GM13977 (cell line): ENCODE results near the gene EPHB6.

Experiments used
- DNase-seq: peaks from one replicate; pipeline ENCODE4 v3.0.0; 2012; ENCODE audit warnings: low spot score
- in situ Hi-C: fragments of 300-500 bp; cut with MboI; formaldehyde crosslinking; loops from one replicate; pipeline ENCODE4 v1.12.0; 2022; ENCODE audit warnings: low sequenced_read_pairs, low pct_unique_long_range_greater_than_20kb, mixed read lengths, inconsistent platforms; ENCODE audit not compliant: unreplicated experiment
- TF ChIP-seq, protein P1 (sequence below): IDR thresholded peaks from 2 replicates; pipeline ENCODE4 v1.5.1; 2012; ENCODE audit warnings: mild to moderate bottlenecking, control low read depth; ENCODE audit not compliant: insufficient read depth; ENCODE audit errors: extremely low read depth, missing control alignments

The EPHB6 gene

DNA sequence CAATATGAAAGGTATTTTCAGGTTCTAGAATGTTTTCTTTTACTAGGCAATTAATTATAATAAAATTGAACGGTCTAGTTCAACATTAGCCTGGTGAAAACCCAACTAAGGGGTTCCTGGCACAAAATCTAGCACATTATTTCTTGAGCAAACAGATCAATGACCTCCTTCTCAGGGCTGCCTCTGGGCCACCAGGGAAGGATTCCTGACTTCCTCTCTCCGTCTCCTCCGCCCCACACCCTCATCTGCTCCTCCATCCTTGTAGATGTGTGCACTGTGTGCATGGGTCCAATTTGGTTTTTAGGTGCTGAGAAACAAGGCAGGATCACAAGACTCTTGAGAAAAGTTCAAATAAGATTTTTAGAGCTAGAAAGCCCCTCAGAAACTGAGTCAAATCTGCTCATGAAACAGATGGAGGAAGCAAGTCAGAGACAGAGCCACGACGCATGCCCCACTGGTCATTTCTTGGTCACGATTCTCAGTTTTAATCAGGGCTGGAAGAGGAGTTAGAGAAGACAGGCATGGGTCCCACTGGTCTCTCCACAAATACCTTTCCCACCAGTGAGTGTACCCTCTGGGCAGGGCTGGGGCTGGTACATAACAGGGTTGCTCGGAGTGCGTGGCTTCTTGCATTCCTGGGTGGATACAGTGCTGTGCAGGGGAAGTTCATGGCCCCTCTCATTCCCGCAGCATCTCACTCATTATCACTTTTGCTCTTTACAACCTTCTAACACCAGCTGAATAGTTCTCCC is 26.9 kb downstream of the EPHB6 start:
- TF ChIP-seq, protein P1, sequence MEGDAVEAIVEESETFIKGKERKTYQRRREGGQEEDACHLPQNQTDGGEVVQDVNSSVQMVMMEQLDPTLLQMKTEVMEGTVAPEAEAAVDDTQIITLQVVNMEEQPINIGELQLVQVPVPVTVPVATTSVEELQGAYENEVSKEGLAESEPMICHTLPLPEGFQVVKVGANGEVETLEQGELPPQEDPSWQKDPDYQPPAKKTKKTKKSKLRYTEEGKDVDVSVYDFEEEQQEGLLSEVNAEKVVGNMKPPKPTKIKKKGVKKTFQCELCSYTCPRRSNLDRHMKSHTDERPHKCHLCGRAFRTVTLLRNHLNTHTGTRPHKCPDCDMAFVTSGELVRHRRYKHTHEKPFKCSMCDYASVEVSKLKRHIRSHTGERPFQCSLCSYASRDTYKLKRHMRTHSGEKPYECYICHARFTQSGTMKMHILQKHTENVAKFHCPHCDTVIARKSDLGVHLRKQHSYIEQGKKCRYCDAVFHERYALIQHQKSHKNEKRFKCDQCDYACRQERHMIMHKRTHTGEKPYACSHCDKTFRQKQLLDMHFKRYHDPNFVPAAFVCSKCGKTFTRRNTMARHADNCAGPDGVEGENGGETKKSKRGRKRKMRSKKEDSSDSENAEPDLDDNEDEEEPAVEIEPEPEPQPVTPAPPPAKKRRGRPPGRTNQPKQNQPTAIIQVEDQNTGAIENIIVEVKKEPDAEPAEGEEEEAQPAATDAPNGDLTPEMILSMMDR = no peak
- in situ Hi-C loops = no loop called here
- DNase-seq = no peak

DNA sequence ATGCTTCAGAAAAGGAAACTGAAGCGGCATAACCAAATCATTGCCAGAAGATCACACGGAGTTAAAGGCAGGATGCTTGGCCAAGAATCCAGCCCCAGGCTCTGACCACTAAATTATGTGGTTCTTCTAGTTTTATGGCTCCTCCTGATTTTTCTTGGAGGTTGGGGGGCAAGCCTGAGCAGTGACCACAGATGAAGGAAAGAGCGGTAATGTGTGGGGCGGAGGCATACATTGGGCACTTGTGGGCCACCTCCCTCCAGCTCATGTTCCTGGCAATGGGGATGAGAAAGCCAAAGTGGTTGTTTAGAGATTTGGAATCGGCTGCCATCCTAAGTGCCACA is 27.4 kb downstream of the EPHB6 start:
- DNase-seq = no peak
- TF ChIP-seq, protein P1 = no peak
- in situ Hi-C loops = no loop called here

DNA sequence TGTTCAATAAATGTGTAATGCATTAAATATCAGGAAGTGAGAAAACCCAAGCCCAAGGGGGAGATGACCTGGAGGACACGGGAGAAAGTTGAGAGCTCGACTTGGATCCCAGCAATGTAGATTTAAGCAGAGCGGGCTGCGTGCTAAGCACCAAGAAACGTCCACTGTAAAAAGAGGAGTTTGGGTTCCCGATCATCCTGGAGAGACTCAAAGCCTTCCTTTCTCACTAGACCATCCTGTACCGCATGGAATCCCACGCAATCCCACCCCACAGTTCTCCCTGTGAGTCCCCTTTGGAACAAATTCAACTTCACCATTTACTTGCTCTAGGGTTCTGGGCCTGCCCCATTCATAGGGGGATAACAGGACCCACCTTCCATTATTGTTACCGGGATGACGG is 28.3 kb downstream of the EPHB6 start:
- TF ChIP-seq, protein P1 = no peak
- in situ Hi-C loops = no loop called here
- DNase-seq = no peak

DNA sequence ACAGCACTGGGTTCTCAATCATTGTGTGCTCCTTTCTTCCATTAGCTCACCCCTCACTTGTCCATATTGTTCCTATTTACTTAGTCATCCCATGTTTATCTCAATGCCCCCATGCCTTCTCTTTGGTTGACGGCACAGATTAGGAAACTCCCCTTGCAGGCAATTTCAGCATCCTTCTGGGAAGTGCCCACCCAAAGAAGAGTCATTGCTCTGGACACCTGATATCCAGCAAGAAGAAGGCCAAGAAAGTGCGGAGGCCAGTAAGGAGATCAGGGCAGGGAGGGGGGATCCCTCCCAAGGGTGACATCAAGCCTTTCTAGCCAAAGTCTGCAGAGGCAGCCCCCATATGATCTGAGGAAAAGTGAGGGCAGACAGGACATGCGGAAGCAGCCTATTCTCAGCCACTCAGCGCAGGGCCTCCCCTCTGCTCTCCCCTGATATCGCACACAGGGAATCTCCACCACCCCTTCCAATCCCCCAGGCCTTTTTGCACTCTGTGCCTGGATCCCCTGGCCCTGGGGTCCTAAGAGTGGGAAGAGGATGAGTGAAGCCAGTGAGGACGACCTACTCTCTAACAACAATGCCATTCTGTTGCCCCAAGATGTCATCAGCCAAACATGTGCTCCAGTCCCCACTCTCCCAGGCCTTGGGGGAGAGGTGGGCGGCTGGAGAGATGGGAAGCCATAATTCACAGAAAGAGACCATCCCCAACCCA is 28.9 kb downstream of the EPHB6 start:
- no peak for DNase-seq
- in situ Hi-C loops = no loop called here
- TF ChIP-seq, protein P1 = no peak

DNA sequence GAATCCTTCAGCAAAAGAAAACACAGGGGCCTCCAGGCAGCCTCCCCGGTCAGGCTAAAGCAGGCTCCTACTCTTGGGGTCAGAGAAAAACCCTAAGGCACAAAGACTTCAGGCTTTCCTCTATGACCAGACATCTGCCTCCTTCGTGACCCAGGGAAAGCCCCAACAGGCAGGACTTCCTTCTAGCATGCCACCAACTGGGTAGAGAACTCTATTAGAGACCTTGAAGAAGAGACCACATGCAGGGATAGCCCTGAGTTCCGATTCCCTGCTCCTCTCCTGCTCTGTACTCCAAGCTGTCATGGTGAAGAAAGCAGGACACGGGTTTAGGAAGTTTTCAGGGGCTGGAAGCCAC is 29.4 kb downstream of the EPHB6 start:
- TF ChIP-seq, protein P1 = no peak
- DNase-seq = no peak
- in situ Hi-C loops = no loop called here

DNA sequence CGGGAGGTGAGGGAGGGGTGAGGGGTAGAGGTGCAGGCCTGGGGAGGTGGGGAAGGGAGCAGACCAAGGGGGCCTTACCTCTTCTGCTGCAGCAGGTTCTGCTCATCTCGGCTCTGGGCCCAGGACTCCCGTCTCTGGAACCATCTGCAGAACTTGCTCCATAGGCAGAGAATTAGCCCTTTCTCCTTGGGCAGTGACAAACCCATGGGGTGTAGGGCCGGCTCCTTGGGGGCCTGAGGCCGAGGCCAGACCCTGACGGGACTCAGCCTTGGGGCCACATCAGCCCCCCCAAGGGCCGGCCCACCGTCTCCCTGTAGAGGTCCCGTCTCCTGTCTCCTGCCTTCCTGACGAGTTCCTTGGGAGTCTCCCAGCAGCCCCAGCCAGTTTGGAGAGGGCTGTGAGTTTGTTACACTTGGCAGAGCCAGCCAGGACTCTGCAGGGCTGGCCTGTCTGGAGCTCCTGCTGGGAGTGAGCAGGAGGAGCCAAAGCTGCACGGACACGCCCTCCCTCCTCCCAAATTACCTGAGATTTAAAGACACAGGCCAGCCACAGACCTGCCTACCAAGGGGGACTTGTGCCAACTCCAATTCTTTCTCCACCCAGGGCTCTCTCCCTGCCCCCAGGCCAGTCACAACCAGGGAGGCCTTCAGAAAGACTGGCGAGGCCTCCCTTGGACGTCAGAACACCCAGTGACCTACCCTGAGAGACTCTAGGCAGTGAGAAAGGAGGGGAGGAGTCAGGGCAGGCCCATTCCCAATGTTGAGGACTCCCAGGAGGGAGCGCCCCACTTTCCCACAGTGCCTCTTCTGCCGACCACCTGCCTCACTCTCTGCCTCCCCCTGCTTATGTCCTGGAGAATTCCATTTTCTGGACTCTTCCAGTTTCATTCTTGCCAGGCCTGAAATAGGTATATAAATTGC is 30.7 kb downstream of the EPHB6 start, which contains the start of gene TRPV6:
TSS of gene TRPV6 (minus strand) at position 435 of the 920 bp plus-strand sequence.
- DNase-seq = no peak
- in situ Hi-C loops = no loop called here
- TF ChIP-seq, protein P1 = no peak
